Loucy (cell line): Measurements from ENCODE around the gene LAMA4.

Experiments used
- H2AFZ ChIP-seq: fragments of 200-600 bp; sonication (generic); 2 replicates; pipeline ENCODE4 v1.6.0; 2016; ENCODE audit warnings: antibody characterized with exemption, mild to moderate bottlenecking, low read length, moderate library complexity
- H3F3A ChIP-seq: fragments of 200-600 bp; 2 replicates; pipeline ENCODE4 v1.6.0; 2016; ENCODE audit warnings: antibody characterized with exemption, low read depth, mild to moderate bottlenecking
- H3K27me3 ChIP-seq: fragments of 200-600 bp; sonication (generic); 2 replicates; pipeline ENCODE4 v1.6.1; 2014; ENCODE audit warnings: low read length, mild to moderate bottlenecking; ENCODE audit not compliant: insufficient read depth, poor library complexity, severe bottlenecking
- H3K36me3 ChIP-seq: fragments of 200-600 bp; sonication (generic); 2 replicates; pipeline ENCODE4 v1.6.1; 2016; ENCODE audit warnings: low read length; ENCODE audit not compliant: insufficient read depth
- H3K4me1 ChIP-seq: fragments of 200-600 bp; sonication (generic); 2 replicates; pipeline ENCODE4 v1.5.1; 2014; ENCODE audit warnings: low read length, mild to moderate bottlenecking; ENCODE audit not compliant: insufficient read depth, poor library complexity, severe bottlenecking
- H3K4me2 ChIP-seq: fragments of 200-600 bp; sonication (generic); 2 replicates; pipeline ENCODE4 v1.6.0; 2014; ENCODE audit warnings: antibody characterized with exemption, low read length, low read depth, mild to moderate bottlenecking; ENCODE audit not compliant: poor library complexity, severe bottlenecking
- H3K4me3 ChIP-seq: fragments of 200-600 bp; sonication (generic); 2 replicates; pipeline ENCODE4 v1.5.1; 2014; ENCODE audit warnings: low read length, mild to moderate bottlenecking, mixed read lengths; ENCODE audit not compliant: poor library complexity, severe bottlenecking
- H3K79me2 ChIP-seq: fragments of 200-600 bp; sonication (generic); 2 replicates; pipeline ENCODE4 v1.6.1; 2014; ENCODE audit warnings: low read length; ENCODE audit not compliant: insufficient read depth
- H3K9ac ChIP-seq: fragments of 200-600 bp; sonication (generic); 2 replicates; pipeline ENCODE4 v1.6.0; 2014; ENCODE audit warnings: mild to moderate bottlenecking, low read depth, low read length, moderate library complexity; ENCODE audit not compliant: poor library complexity, severe bottlenecking
- H3K9me2 ChIP-seq: fragments of 200-600 bp; sonication (generic); replicated peaks from 2 replicates; pipeline ENCODE4 v1.6.1; 2016; ENCODE audit warnings: low read depth, low read length, mixed read lengths
- H3K9me3 ChIP-seq: fragments of 200-600 bp; sonication (generic); 2 replicates; pipeline ENCODE4 v1.6.1; 2014; ENCODE audit warnings: mild to moderate bottlenecking, antibody characterized with exemption, low read length, low read depth; ENCODE audit not compliant: insufficient read depth
- H4K20me1 ChIP-seq: fragments of 200-600 bp; sonication (generic); 2 replicates; pipeline ENCODE4 v1.6.0; 2014; ENCODE audit warnings: antibody characterized with exemption, low read length, mild to moderate bottlenecking; ENCODE audit not compliant: insufficient read depth, poor library complexity, severe bottlenecking
- EZH2phosphoT487 ChIP-seq: fragments of 200-600 bp; IDR thresholded peaks from 2 replicates; pipeline ENCODE4 v1.6.1; 2018; ENCODE audit warnings: antibody characterized with exemption, mild to moderate bottlenecking, moderate library complexity, borderline replicate concordance
- TF ChIP-seq, protein P1 (sequence below): fragments of 200-600 bp; sonication (generic); conservative IDR thresholded peaks from 2 replicates; pipeline ENCODE4 v1.5.1; 2014; ENCODE audit warnings: mild to moderate bottlenecking, antibody characterized with exemption, low read length

The LAMA4 gene

DNA sequence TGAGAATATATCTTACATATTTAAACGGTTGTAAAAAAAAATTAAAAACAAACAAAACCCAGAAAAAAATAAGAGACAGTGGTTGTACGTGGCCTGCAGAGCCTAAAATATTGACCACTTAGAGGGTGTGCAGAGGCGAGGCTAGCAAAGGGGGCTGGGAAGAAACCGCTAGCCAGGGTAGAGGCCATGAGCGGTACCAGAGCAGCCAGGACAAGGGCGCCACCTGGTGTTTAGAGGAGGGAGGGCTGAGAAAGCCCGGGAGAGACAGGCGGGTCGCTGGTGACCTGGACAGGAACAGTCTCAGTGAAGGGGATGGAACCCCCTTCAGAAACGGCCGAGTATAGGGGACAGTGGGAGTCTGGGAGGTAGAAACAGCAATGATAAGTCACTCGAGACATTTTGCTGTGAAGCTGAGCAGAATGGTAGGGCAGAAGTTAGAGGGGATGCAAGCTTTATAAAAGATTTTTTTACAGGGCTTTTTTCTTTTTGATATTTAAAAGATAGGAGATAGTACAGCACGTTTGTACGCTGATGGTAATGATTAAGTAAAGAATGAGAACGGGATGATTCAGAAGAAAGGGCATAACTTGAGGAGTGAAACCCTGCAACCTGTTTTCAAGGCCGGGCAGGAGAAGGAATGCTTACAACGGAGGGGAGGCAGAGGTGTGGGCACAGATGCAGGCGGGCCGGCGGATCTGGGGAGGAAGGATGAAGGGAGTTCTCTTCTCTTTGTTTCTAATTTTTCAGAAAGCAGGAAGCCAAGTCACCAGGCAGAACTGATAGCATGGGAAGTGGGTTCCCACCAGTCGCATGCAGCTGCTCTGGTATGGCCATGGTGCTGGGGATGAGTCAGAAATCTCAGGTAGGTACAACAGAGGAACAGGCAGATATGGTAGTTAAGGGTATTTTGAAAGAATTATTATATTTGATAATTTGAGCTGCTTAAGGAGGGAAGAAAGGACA is 90.8 kb downstream of the LAMA4 start:
- TF ChIP-seq, protein P1, sequence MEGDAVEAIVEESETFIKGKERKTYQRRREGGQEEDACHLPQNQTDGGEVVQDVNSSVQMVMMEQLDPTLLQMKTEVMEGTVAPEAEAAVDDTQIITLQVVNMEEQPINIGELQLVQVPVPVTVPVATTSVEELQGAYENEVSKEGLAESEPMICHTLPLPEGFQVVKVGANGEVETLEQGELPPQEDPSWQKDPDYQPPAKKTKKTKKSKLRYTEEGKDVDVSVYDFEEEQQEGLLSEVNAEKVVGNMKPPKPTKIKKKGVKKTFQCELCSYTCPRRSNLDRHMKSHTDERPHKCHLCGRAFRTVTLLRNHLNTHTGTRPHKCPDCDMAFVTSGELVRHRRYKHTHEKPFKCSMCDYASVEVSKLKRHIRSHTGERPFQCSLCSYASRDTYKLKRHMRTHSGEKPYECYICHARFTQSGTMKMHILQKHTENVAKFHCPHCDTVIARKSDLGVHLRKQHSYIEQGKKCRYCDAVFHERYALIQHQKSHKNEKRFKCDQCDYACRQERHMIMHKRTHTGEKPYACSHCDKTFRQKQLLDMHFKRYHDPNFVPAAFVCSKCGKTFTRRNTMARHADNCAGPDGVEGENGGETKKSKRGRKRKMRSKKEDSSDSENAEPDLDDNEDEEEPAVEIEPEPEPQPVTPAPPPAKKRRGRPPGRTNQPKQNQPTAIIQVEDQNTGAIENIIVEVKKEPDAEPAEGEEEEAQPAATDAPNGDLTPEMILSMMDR, result peak; percentile 95
- TF ChIP-seq EZH2phosphoT487, result no peak
- no peaks in the 10 kb centered on the region for H3F3A ChIP-seq
- H3K4me1 ChIP-seq, result peaks cover 5% of the 10 kb centered on the region
- H3K4me3 ChIP-seq, result peak overlapping the region; percentile 64
- no peaks in the 10 kb centered on the region for H3K36me3 ChIP-seq
- no peaks in the 10 kb centered on the region for H4K20me1 ChIP-seq
- peaks cover 14% of the 10 kb centered on the region for H3K27me3 ChIP-seq
- peak overlapping the region; percentile 72 for H2AFZ ChIP-seq
- peak overlapping the region; percentile 31 for H3K9ac ChIP-seq
- no peaks in the 10 kb centered on the region for H3K9me3 ChIP-seq
- H3K9me2 ChIP-seq, result no peaks in the 10 kb centered on the region
- H3K79me2 ChIP-seq, result no peaks in the 10 kb centered on the region
- H3K4me2 ChIP-seq, result peak overlapping the region; percentile 74

DNA sequence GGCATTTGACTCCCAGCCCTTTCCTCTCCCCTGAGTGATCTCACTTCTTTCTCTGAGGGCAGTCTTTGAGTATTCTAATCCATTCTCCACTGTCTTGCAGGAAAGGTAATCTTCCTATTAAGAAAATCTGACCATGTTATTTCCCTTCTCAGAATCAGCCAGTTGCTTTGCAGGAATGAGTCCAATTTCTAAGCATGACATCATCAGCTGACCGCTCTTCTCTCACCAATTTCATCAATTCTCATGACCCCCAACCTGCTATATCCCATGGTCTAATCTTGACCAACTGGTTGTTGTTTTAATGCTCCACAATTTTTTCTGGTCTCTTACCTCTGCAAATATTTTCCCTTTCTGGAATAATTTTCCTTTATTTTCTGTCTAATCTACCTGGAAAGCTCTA is 93.6 kb downstream of the LAMA4 start:
- Histone ChIP-seq H3K27me3 (no peaks in the 10 kb centered on the region), H2AFZ (no peak overlapping the region), H3K9me2 (no peaks in the 10 kb centered on the region), H3K79me2 (no peaks in the 10 kb centered on the region), H3K4me3 (no peak overlapping the region), H4K20me1 (no peaks in the 10 kb centered on the region), H3K36me3 (no peaks in the 10 kb centered on the region), H3K9ac (no peak overlapping the region), H3K9me3 (no peaks in the 10 kb centered on the region), H3F3A (no peaks in the 10 kb centered on the region), H3K4me2 (no peak overlapping the region), H3K4me1 (peaks cover 9% of the 10 kb centered on the region)
- TF ChIP-seq, protein P1, result no peak
- no peak for TF ChIP-seq EZH2phosphoT487

DNA sequence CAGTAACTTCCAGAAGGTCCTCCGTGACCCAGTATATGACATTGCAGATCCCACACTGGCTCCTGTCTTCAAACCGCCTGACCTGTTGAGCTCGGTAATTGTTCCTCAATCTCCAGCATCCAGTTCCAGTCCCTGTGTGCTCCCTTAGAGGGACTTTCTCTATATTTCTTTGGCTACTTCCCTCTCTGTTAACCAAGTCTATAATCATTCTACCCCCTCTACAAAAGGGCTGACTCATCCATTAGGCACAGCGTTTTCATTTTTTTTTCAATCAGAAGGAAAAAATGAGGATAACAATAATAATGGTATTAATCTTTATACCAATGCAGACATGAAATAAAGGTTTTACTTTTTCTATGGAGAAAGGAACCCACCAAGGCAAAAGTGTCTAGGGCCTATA is 97.7 kb downstream of the LAMA4 start:
- H3K79me2 ChIP-seq, result no peaks in the 10 kb centered on the region
- no peaks in the 10 kb centered on the region for H3K9me2 ChIP-seq
- TF ChIP-seq, protein P1, result no peak
- no peak for TF ChIP-seq EZH2phosphoT487
- H3K9ac ChIP-seq, result no peak overlapping the region
- no peaks in the 10 kb centered on the region for H4K20me1 ChIP-seq
- H3K27me3 ChIP-seq, result no peaks in the 10 kb centered on the region
- H3F3A ChIP-seq, result no peaks in the 10 kb centered on the region
- H3K9me3 ChIP-seq, result no peaks in the 10 kb centered on the region
- H3K36me3 ChIP-seq, result no peaks in the 10 kb centered on the region
- H3K4me1 ChIP-seq, result peaks cover 8% of the 10 kb centered on the region
- no peak overlapping the region for H2AFZ ChIP-seq
- H3K4me3 ChIP-seq, result no peak overlapping the region
- H3K4me2 ChIP-seq, result no peak overlapping the region
